ENCODE results near the gene CAMKMT.

The CAMKMT gene

DNA sequence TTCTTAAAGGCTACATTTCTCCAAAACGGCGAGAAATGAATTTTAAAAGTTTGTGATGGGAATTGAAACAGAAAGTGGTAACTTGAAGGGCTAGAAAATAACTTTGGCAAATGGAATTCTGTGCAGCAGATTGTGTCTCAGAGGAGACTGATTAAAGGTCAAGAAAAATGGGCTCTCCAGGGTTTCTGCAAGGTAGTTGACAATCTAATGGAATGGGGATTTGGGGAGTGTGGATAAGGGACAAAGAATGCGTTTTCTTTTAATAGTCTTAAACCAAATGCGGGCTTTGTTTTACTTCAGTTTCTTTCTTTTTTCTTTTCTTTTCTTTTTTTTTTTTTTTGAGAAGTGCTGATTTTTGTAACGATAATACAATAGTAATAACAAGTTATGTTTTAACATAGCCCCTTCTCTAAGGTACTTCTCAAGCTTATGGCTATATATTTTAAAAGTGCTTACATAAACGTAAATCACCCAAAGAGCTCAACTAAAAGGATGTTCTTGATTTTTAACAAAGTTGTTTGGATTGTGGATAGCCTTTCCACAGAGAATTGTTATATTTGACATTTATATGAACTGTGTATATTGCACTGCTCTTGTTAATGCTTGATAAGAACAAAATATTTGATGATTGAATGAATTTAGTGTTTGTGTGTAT is 36.6 kb downstream of the CAMKMT start:
- H3K9me3 ChIP-seq (ENCODE audit: control extremely low read depth in 1 of 5, control insufficient read depth in 4 of 5, insufficient read depth in 2 of 5, low read depth in 1 of 5, low read length in 4 of 5), result no peaks in the 10 kb centered on the region
- WGBS (ENCODE audit: insufficient coverage), result no CpG with 5 or more reads among the region's 6 CpGs
- POLR2A ChIA-PET, result no interaction called here
- CTCF ChIA-PET, result interaction anchor here (0.6 to 1.8 kb wide), 2 partner anchors 23 to 56 kb away, joined by 3 to 4 read pairs; no protein-coding TSS in a partner anchor
- no peaks in the 10 kb centered on the region for H3K27me3 ChIP-seq (replicated peaks in 2 of 5; ENCODE audit: control insufficient read depth in 4 of 5, insufficient read depth in 5 of 5, low read length in 4 of 5)
- no peaks in the 10 kb centered on the region for H3K36me3 ChIP-seq (ENCODE audit: control insufficient read depth in 4 of 4, insufficient read depth in 4 of 4, low read length in 3 of 4)
- DNase-seq, result no peak
- H3K27ac ChIP-seq (ENCODE audit: insufficient read depth in 1 of 2, low read depth in 1 of 2, low read length in 2 of 2, poor library complexity in 1 of 2, severe bottlenecking in 2 of 2), result no peak overlapping the region
- no peaks in the 10 kb centered on the region for H3K4me1 ChIP-seq (ENCODE audit: control extremely low read depth in 1 of 4, control insufficient read depth in 4 of 4, insufficient read depth in 4 of 4, low read length in 3 of 4)
- no peak overlapping the region for H3K4me3 ChIP-seq (ENCODE audit: control insufficient read depth in 1 of 7, extremely low read depth in 1 of 7, insufficient read depth in 4 of 7, low read depth in 2 of 7, low read length in 6 of 7)

DNA sequence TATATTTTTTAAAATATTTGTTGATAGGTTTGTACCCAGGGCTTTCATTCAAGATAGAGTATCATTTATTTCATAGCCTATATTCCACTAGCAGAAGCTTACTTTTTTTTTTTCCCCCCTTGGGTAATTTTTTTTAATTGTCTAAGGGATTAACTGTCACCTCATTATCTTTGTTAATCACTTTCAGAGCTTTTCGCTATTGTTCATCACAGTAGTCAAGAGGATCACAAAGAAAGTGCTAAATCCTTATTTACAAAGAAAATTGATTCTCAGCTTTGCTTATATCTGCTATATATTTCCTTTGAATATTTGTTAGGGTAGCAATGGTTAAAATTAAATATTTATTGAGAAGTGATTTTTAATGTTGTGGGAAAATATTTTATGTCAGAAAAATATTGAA is 59.0 kb downstream of the CAMKMT start:
- no CpG with 5 or more reads among the region's 1 CpG for WGBS (ENCODE audit: insufficient coverage)
- Histone ChIP-seq H3K27me3 (replicated peaks in 2 of 5; ENCODE audit: control insufficient read depth in 4 of 5, insufficient read depth in 5 of 5, low read length in 4 of 5) (no peaks in the 10 kb centered on the region), H3K9me3 (ENCODE audit: control extremely low read depth in 1 of 5, control insufficient read depth in 4 of 5, insufficient read depth in 2 of 5, low read depth in 1 of 5, low read length in 4 of 5) (peaks cover 0 to 1% (median 0%) of the 10 kb centered on the region in 5 experiments), H3K4me3 (ENCODE audit: control insufficient read depth in 1 of 7, extremely low read depth in 1 of 7, insufficient read depth in 4 of 7, low read depth in 2 of 7, low read length in 6 of 7) (no peak overlapping the region), H3K36me3 (ENCODE audit: control insufficient read depth in 4 of 4, insufficient read depth in 4 of 4, low read length in 3 of 4) (peaks cover 0 to 2% (median 0%) of the 10 kb centered on the region in 4 experiments), H3K4me1 (ENCODE audit: control extremely low read depth in 1 of 4, control insufficient read depth in 4 of 4, insufficient read depth in 4 of 4, low read length in 3 of 4) (no peaks in the 10 kb centered on the region), H3K27ac (ENCODE audit: insufficient read depth in 1 of 2, low read depth in 1 of 2, low read length in 2 of 2, poor library complexity in 1 of 2, severe bottlenecking in 2 of 2) (no peak overlapping the region)
- CTCF ChIA-PET, result interaction anchor here (0.6 kb wide), 1 partner anchor 22 kb away, joined by 3 read pairs; no protein-coding TSS in a partner anchor
- POLR2A ChIA-PET, result no interaction called here
- no peak for DNase-seq

DNA sequence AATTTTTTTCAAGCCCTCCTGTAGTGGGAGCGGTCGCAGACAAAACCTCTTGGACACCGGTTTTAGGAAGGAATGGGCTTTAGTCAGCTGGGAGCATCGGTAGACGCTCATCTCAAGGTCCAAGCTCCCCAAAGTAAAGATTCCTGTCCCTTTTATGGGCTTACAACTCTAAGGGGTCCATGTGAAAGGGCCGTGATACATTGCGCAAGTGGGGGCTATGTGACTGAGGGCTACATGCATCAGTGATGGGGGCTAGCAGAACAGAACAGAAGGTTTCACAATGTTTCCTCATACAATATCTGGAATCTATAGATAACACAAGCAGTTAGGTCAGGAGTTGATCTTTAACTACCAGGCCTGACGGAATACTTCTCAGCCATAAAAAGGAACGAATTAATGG is 62.5 kb downstream of the CAMKMT start:
- no peak overlapping the region for H3K27ac ChIP-seq (ENCODE audit: insufficient read depth in 1 of 2, low read depth in 1 of 2, low read length in 2 of 2, poor library complexity in 1 of 2, severe bottlenecking in 2 of 2)
- H3K9me3 ChIP-seq (ENCODE audit: control extremely low read depth in 1 of 5, control insufficient read depth in 4 of 5, insufficient read depth in 2 of 5, low read depth in 1 of 5, low read length in 4 of 5), result peaks cover 0 to 1% (median 0%) of the 10 kb centered on the region in 5 experiments
- 100% methylated on average over 7 of the region's 9 CpGs for WGBS (ENCODE audit: insufficient coverage)
- peaks cover 0 to 2% (median 0%) of the 10 kb centered on the region in 4 experiments for H3K36me3 ChIP-seq (ENCODE audit: control insufficient read depth in 4 of 4, insufficient read depth in 4 of 4, low read length in 3 of 4)
- no peaks in the 10 kb centered on the region for H3K27me3 ChIP-seq (replicated peaks in 2 of 5; ENCODE audit: control insufficient read depth in 4 of 5, insufficient read depth in 5 of 5, low read length in 4 of 5)
- ChIA-PET POLR2A (no interaction called here), CTCF (no interaction called here)
- no peak overlapping the region for H3K4me3 ChIP-seq (ENCODE audit: control insufficient read depth in 1 of 7, extremely low read depth in 1 of 7, insufficient read depth in 4 of 7, low read depth in 2 of 7, low read length in 6 of 7)
- DNase-seq, result no peak
- H3K4me1 ChIP-seq (ENCODE audit: control extremely low read depth in 1 of 4, control insufficient read depth in 4 of 4, insufficient read depth in 4 of 4, low read length in 3 of 4), result no peaks in the 10 kb centered on the region

- DNase-seq, result no peak
- H3K4me1 ChIP-seq (ENCODE audit: control extremely low read depth in 1 of 4, control insufficient read depth in 4 of 4, insufficient read depth in 4 of 4, low read length in 3 of 4), result peaks cover 0 to 2% (median 0%) of the 10 kb centered on the region in 4 experiments
- POLR2A ChIA-PET, result no interaction called here
- H3K4me3 ChIP-seq (ENCODE audit: control insufficient read depth in 1 of 7, extremely low read depth in 1 of 7, insufficient read depth in 4 of 7, low read depth in 2 of 7, low read length in 6 of 7), result no peak overlapping the region
- no peaks in the 10 kb centered on the region for H3K36me3 ChIP-seq (ENCODE audit: control insufficient read depth in 4 of 4, insufficient read depth in 4 of 4, low read length in 3 of 4)
- no peak overlapping the region for H3K27ac ChIP-seq (ENCODE audit: insufficient read depth in 1 of 2, low read depth in 1 of 2, low read length in 2 of 2, poor library complexity in 1 of 2, severe bottlenecking in 2 of 2)
- H3K9me3 ChIP-seq (ENCODE audit: control extremely low read depth in 1 of 5, control insufficient read depth in 4 of 5, insufficient read depth in 2 of 5, low read depth in 1 of 5, low read length in 4 of 5), result no peaks in the 10 kb centered on the region
- no peaks in the 10 kb centered on the region for H3K27me3 ChIP-seq (replicated peaks in 2 of 5; ENCODE audit: control insufficient read depth in 4 of 5, insufficient read depth in 5 of 5, low read length in 4 of 5)
- CTCF ChIA-PET, result no interaction called here
- WGBS (ENCODE audit: insufficient coverage), result no CpG with 5 or more reads among the region's 1 CpG
Measured at GRCh38 chr2:44429034-44429433, 67.3 kb downstream of the CAMKMT start.

GRCh38 chr2:44430342-44430741 is 68.6 kb downstream of the CAMKMT start:
- POLR2A ChIA-PET, result no interaction called here

GRCh38 chr2:44433895-44434294 is 72.1 kb downstream of the CAMKMT start:
- H3K36me3 ChIP-seq (ENCODE audit: control insufficient read depth in 4 of 4, insufficient read depth in 4 of 4, low read length in 3 of 4), result no peaks in the 10 kb centered on the region
- 94% methylated on average over 2 of the region's 4 CpGs for WGBS (ENCODE audit: insufficient coverage)
- ChIA-PET CTCF (no interaction called here), POLR2A (no interaction called here)
- no peak for DNase-seq
- H3K4me3 ChIP-seq (ENCODE audit: control insufficient read depth in 1 of 7, extremely low read depth in 1 of 7, insufficient read depth in 4 of 7, low read depth in 2 of 7, low read length in 6 of 7), result no peak overlapping the region
- H3K27me3 ChIP-seq (replicated peaks in 2 of 5; ENCODE audit: control insufficient read depth in 4 of 5, insufficient read depth in 5 of 5, low read length in 4 of 5), result no peaks in the 10 kb centered on the region
- H3K9me3 ChIP-seq (ENCODE audit: control extremely low read depth in 1 of 5, control insufficient read depth in 4 of 5, insufficient read depth in 2 of 5, low read depth in 1 of 5, low read length in 4 of 5), result no peaks in the 10 kb centered on the region
- peaks cover 0 to 2% (median 0%) of the 10 kb centered on the region in 4 experiments for H3K4me1 ChIP-seq (ENCODE audit: control extremely low read depth in 1 of 4, control insufficient read depth in 4 of 4, insufficient read depth in 4 of 4, low read length in 3 of 4)
- no peak overlapping the region for H3K27ac ChIP-seq (ENCODE audit: insufficient read depth in 1 of 2, low read depth in 1 of 2, low read length in 2 of 2, poor library complexity in 1 of 2, severe bottlenecking in 2 of 2)

More at GRCh38 chr2:44430342-44430741, 68.6 kb downstream of the CAMKMT start:
- Histone ChIP-seq H3K27ac (ENCODE audit: insufficient read depth in 1 of 2, low read depth in 1 of 2, low read length in 2 of 2, poor library complexity in 1 of 2, severe bottlenecking in 2 of 2) (no peak overlapping the region), H3K36me3 (ENCODE audit: control insufficient read depth in 4 of 4, insufficient read depth in 4 of 4, low read length in 3 of 4) (no peaks in the 10 kb centered on the region), H3K9me3 (ENCODE audit: control extremely low read depth in 1 of 5, control insufficient read depth in 4 of 5, insufficient read depth in 2 of 5, low read depth in 1 of 5, low read length in 4 of 5) (no peaks in the 10 kb centered on the region), H3K4me3 (ENCODE audit: control insufficient read depth in 1 of 7, extremely low read depth in 1 of 7, insufficient read depth in 4 of 7, low read depth in 2 of 7, low read length in 6 of 7) (no peak overlapping the region), H3K27me3 (replicated peaks in 2 of 5; ENCODE audit: control insufficient read depth in 4 of 5, insufficient read depth in 5 of 5, low read length in 4 of 5) (no peaks in the 10 kb centered on the region), H3K4me1 (ENCODE audit: control extremely low read depth in 1 of 4, control insufficient read depth in 4 of 4, insufficient read depth in 4 of 4, low read length in 3 of 4) (peaks cover 0 to 2% (median 0%) of the 10 kb centered on the region in 4 experiments)
- DNase-seq, result no peak
- WGBS (ENCODE audit: insufficient coverage), result no CpG with 5 or more reads among the region's 1 CpG
- CTCF ChIA-PET, result no interaction called here

DNA sequence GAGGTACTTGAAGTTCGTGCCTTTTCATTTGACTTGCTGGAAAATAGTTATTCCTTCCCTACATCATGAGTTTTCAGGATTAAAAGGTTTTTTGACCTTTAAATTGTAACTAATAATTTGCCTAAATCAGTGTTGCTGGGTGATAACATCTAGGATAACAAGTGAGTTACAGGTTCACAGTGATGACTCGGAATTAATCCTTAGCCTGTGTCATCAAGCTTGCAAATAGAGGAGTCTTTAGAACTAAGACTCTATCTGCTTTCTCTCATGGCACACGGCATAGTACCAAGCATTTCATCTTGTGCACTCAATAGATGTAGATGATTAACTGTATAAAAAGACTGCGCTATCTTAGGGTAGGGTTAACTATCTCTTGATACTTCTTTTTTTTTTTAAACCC is 79.5 kb downstream of the CAMKMT start:
- H3K27me3 ChIP-seq (replicated peaks in 2 of 5; ENCODE audit: control insufficient read depth in 4 of 5, insufficient read depth in 5 of 5, low read length in 4 of 5), result no peaks in the 10 kb centered on the region
- CTCF ChIA-PET, result no interaction called here
- POLR2A ChIA-PET, result no interaction called here
- WGBS (ENCODE audit: insufficient coverage), result 100% methylated on average over 1 of the region's 4 CpGs
- DNase-seq, result no peak
- H3K4me3 ChIP-seq (ENCODE audit: control insufficient read depth in 1 of 7, extremely low read depth in 1 of 7, insufficient read depth in 4 of 7, low read depth in 2 of 7, low read length in 6 of 7), result no peak overlapping the region
- H3K9me3 ChIP-seq (ENCODE audit: control extremely low read depth in 1 of 5, control insufficient read depth in 4 of 5, insufficient read depth in 2 of 5, low read depth in 1 of 5, low read length in 4 of 5), result peaks cover 0 to 7% (median 0%) of the 10 kb centered on the region in 5 experiments
- H3K27ac ChIP-seq (ENCODE audit: insufficient read depth in 1 of 2, low read depth in 1 of 2, low read length in 2 of 2, poor library complexity in 1 of 2, severe bottlenecking in 2 of 2), result no peak overlapping the region
- no peaks in the 10 kb centered on the region for H3K4me1 ChIP-seq (ENCODE audit: control extremely low read depth in 1 of 4, control insufficient read depth in 4 of 4, insufficient read depth in 4 of 4, low read length in 3 of 4)
- no peaks in the 10 kb centered on the region for H3K36me3 ChIP-seq (ENCODE audit: control insufficient read depth in 4 of 4, insufficient read depth in 4 of 4, low read length in 3 of 4)
